HG03159 (cell line): ENCODE data around the gene USP32.
"Not testable (repeated sequence)": the region's sequence is repeated elsewhere in the genome, so short reads cannot be mapped to it uniquely, and the experiment has no call there.

ENCODE experiments used
- ATAC-seq: cut with Tn5 transposase; IDR thresholded peaks from one replicate; pipeline ENCODE4 v1.9.1; 2021; ENCODE audit warnings: mild to moderate bottlenecking, moderate library complexity; ENCODE audit not compliant: unreplicated experiment

Gene USP32

GRCh38 chr17:60392042-60392844 is at the start of gene USP32:
USP32 (minus strand) TSS chr17:60392133; CDS start chr17:60391939, 194 bp downstream.
- peak; percentile 85 for ATAC-seq

GRCh38 chr17:60439501-60439900 is 47.6 kb upstream of the USP32 start:
- ATAC-seq = peak; percentile 52

GRCh38 chr17:60436676-60437075 is 44.7 kb upstream of the USP32 start:
- ATAC-seq = no peak

- ATAC-seq = no peak
Observed at GRCh38 chr17:60435244-60436167, 43.6 kb upstream of the USP32 start.

GRCh38 chr17:60433021-60433997 is 41.4 kb upstream of the USP32 start:
- not testable (repeated sequence) for ATAC-seq

GRCh38 chr17:60430561-60430960 is 38.6 kb upstream of the USP32 start:
- ATAC-seq = not testable (repeated sequence)

- not testable (repeated sequence) for ATAC-seq
Observed at GRCh38 chr17:60428491-60428890, 36.6 kb upstream of the USP32 start.

- no peak for ATAC-seq
Observed at GRCh38 chr17:60426596-60426995, 34.7 kb upstream of the USP32 start.

- no peak for ATAC-seq
Observed at GRCh38 chr17:60425626-60426025, 33.7 kb upstream of the USP32 start.

- no peak for ATAC-seq
Observed at GRCh38 chr17:60423865-60424264, 31.9 kb upstream of the USP32 start.

- no peak for ATAC-seq
Observed at GRCh38 chr17:60422162-60422665, 30.3 kb upstream of the USP32 start, which contains the start of gene CHCT1. CHCT1 (plus strand) TSS chr17:60422489; CDS start chr17:60422593, 104 bp downstream.

- peak; percentile 87 for ATAC-seq
Observed at GRCh38 chr17:60421273-60422161, 29.6 kb upstream of the USP32 start.

- not testable (repeated sequence) for ATAC-seq
Observed at GRCh38 chr17:60419875-60420274, 27.9 kb upstream of the USP32 start.

GRCh38 chr17:60419003-60419402 is 27.1 kb upstream of the USP32 start:
- ATAC-seq = not testable (repeated sequence)

- ATAC-seq = no peak
Observed at GRCh38 chr17:60416368-60416925, 24.5 kb upstream of the USP32 start.

GRCh38 chr17:60415146-60415545 is 23.2 kb upstream of the USP32 start:
- ATAC-seq = no peak

- ATAC-seq = no peak
Observed at GRCh38 chr17:60412701-60413100, 20.8 kb upstream of the USP32 start.

GRCh38 chr17:60410001-60410400 is 18.1 kb upstream of the USP32 start:
- ATAC-seq = no peak

GRCh38 chr17:60406887-60407286 is 15.0 kb upstream of the USP32 start:
- no peak for ATAC-seq
